Activated CD4-positive, alpha-beta T cell treated with anti-CD3 and anti-CD28 coated beads for 36 hours (primary cell): ENCODE measurements around the gene RNF166. TPM values are rescaled to one million over a fixed set of nuclear protein-coding genes. Genes with fewer than 3 reads are reported as not detected.

Source experiments
- ATAC-seq: fragments of 200-7000 bp; cut with Tn5 transposase; one replicate; pipeline ENCODE4 v1.10.0; 2021; ENCODE audit warnings: mild to moderate bottlenecking, moderate library complexity
- CTCF ChIA-PET: fragments of 350-600 bp; sonication (Branson Sonifier 250); formaldehyde crosslinking; loops from one replicate; lab custom pipeline; 2021; ENCODE audit warnings: antibody characterized with exemption; lab: Charles Lee
- POLR2A ChIA-PET: fragments of 350-600 bp; sonication (Branson Sonifier 250); formaldehyde crosslinking; loops from one replicate; lab custom pipeline; 2021; ENCODE audit warnings: antibody characterized with exemption, inconsistent platforms; lab: Charles Lee
- DNase-seq: peaks from one replicate; pipeline ENCODE4 v3.0.0-alpha.2; 2020
- H3K27ac Mint-ChIP-seq: one replicate; pipeline ENCODE4 v1.8.0; 2021; ENCODE audit warnings: mixed read lengths
- H3K27me3 Mint-ChIP-seq: one replicate; pipeline ENCODE4 v1.8.0; 2021; ENCODE audit warnings: mixed read lengths
- H3K36me3 Mint-ChIP-seq: one replicate; pipeline ENCODE4 v1.8.0; 2021; ENCODE audit warnings: low read depth, mixed read lengths
- H3K4me1 Mint-ChIP-seq: one replicate; pipeline ENCODE4 v1.8.0; 2021; ENCODE audit warnings: mixed read lengths
- H3K4me3 Mint-ChIP-seq: one replicate; pipeline ENCODE4 v1.8.0; 2021; ENCODE audit warnings: mild to moderate bottlenecking, moderate library complexity, mixed read lengths
- H3K9me3 Mint-ChIP-seq: one replicate; pipeline ENCODE4 v1.8.0; 2021; ENCODE audit warnings: low read depth, mixed read lengths
- intact Hi-C, 2 experiments: fragments of 100-400 bp; cut with DNase I in 1 of 2; cut with micrococcal nuclease in 1 of 2; formaldehyde crosslinking; loops; one replicate each; pipeline versions ENCODE4 v1.14.2 to v1.15.1; 2022 to 2024; cut with DNase I, micrococcal nuclease
- total RNA-seq, 2 experiments: library from RNA; stranded (reverse); gene quantifications; one replicate each; pipeline ENCODE4 v1.2.3, GENCODE V29; 2021

The RNF166 gene
- total RNA-seq, 2 experiments from 2014 or later: 44.0 to 49.7 TPM

DNA sequence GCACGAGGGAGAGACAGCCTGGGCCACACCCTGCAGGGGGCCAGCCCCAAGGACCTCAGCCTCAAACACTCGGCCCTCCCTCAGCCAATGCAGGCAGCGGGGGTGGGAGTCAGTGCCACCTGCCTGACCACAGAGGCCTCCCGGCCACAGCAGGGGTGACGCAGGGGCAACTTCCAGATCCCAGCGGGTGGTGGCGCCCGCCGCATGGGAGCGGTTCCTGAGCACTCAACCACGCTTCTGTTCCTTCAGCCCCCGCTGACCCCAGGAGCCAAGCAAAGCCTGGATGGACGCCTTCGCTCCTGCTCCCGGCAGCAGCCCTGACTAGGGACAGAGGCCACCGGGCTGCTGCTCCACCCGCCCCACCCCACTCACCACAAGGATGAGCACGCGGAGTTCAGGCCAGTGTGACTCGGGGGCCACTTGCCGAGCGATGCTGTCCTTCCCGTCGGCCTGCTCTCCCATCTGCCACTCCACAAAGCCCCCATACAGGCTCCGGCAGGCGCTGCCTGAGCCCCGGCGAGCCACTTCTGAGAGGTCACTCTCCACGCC, 50.4 kb downstream of the RNF166 start:
- no peaks in the 10 kb centered on the region for H3K9me3 Mint-ChIP-seq
- H3K27ac Mint-ChIP-seq: no peak overlapping the region
- ChIA-PET POLR2A (interaction anchor here (0.6 kb wide), 1 partner anchor 15 kb away, joined by 5 read pairs; no protein-coding TSS in a partner anchor), CTCF (no interaction called here)
- ATAC-seq (no peak), DNase-seq (no peak)
- peaks cover 13% of the 10 kb centered on the region for H3K36me3 Mint-ChIP-seq
- H3K4me3 Mint-ChIP-seq: no peak overlapping the region
- peaks cover 7% of the 10 kb centered on the region for H3K4me1 Mint-ChIP-seq
- H3K27me3 Mint-ChIP-seq: no peaks in the 10 kb centered on the region
- intact Hi-C loops: no loop called here

DNA sequence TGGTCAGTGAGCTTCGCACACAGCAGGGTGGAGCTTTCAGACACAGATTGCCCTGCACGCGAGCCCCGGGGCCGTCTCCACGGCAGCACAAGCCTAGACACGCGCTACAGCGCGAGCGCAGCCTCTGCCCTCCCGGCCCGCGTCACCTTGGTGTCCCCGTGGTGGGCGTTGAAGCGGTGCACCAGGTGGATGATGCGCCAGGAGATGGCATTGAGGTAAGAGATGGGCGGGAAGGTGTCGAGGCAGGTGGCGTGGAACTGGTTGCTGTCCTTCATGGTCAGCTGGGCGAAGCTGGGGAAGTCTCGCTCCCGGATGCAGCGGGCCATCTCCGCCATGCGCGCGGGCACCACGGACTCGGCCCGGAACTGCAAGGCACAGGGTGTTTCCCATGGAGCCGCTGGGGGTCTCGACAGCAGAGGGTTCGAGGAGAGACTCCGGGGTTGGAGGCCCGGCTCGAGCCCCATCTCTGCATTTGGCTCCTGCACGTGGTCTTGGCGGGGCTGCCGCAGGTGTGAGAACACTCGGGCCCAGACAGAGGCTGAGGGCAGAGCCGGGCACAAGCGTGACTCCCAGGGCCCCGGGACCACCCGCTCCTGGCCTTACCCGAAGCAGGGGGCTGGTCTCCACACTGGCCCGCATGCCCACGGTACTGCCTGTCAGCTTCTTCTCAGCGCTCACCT, 51.0 kb downstream of the RNF166 start:
- POLR2A ChIA-PET: interaction anchor here (0.6 kb wide), 1 partner anchor 16 kb away, joined by 5 read pairs; no protein-coding TSS in a partner anchor
- Mint-ChIP-seq H3K9me3 (no peaks in the 10 kb centered on the region), H3K27ac (peak overlapping the region; percentile 37), H3K36me3 (peaks cover 13% of the 10 kb centered on the region), H3K4me3 (no peak overlapping the region), H3K27me3 (no peaks in the 10 kb centered on the region), H3K4me1 (peaks cover 8% of the 10 kb centered on the region)
- intact Hi-C loops: no loop called here
- DNase-seq (no peak), ATAC-seq (no peak)
- CTCF ChIA-PET: no interaction called here

DNA sequence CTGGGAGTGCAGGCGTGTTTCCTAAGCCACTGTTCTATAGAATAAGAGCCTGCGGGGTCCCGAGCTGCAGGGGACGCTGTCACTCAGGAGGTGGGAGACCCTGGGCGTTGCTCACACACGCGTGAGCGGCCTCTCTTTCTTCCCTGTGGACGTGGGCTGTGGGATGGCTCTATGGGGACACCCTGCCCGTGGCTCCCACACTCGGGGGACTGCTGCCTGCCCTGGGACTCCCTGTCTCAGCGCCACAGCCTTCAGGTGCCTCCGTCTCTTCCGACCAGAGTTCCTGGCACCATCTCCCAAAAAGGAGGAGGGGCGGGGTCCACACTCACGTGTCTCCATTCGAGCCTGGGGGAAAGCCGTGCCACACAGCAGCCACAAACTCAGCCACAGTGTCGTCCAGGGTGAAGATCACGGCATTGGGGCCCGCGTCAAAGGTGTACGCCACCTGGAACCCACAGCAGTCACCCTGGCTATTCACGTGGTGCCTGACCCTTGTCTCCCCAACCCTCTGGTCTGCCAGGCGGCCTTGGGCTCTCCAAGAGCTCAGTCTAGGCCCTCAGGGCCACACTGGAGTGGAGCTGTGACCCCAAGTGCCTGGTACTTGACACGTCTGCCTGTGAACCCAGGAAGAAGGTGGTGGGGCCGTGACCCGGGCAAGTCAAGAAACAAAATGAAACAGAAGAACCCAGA, 51.7 kb downstream of the RNF166 start:
- no peak for DNase-seq
- Mint-ChIP-seq H3K4me1 (peaks cover 10% of the 10 kb centered on the region), H3K4me3 (no peak overlapping the region), H3K27me3 (no peaks in the 10 kb centered on the region), H3K27ac (peak overlapping the region; percentile 37), H3K36me3 (peaks cover 14% of the 10 kb centered on the region), H3K9me3 (no peaks in the 10 kb centered on the region)
- intact Hi-C loops: no loop called here
- ATAC-seq: no peak
- CTCF ChIA-PET: no interaction called here
- POLR2A ChIA-PET: no interaction called here

DNA sequence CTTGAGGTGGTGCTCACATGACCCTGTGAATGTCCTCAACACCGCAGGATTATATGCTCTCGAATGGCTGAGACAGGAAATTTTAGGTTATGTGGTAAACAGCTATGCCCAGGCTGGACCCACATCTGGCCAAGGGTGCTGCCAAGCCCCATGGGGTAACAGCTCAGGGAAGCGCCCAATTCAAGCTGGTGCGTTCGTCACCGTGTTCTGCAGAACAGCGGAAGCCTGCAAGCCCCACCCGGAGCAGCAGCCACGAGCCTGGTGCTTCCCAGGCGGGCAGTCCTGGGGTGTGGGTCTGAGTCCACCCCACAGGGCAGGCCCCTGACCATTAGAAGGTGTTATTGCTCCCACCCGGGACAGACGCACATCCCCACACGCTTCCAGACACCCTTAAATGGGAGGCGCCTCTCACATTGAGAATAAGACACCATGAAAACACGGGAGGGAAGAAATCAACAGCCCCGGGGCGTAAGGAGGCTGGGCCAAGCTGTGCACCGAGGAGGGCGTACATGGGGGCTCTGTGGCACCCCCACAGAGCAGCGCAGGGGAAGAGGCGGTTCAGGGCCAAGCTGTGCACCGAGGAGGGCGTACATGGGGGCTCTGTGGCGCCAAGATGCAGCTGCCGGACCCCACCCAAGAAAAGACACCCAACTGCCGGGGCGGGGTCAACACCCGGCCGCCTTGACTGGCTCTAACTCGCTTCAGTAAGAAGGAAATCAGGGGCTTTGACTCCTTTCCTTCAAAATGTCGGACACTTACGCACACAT, 52.4 kb downstream of the RNF166 start:
- Mint-ChIP-seq H3K4me3 (no peak overlapping the region), H3K4me1 (peaks cover 15% of the 10 kb centered on the region), H3K27me3 (no peaks in the 10 kb centered on the region), H3K36me3 (peaks cover 19% of the 10 kb centered on the region), H3K27ac (no peak overlapping the region), H3K9me3 (no peaks in the 10 kb centered on the region)
- ChIA-PET POLR2A (no interaction called here), CTCF (no interaction called here)
- no peak for DNase-seq
- intact Hi-C loops: no loop called here
- no peak for ATAC-seq

DNA sequence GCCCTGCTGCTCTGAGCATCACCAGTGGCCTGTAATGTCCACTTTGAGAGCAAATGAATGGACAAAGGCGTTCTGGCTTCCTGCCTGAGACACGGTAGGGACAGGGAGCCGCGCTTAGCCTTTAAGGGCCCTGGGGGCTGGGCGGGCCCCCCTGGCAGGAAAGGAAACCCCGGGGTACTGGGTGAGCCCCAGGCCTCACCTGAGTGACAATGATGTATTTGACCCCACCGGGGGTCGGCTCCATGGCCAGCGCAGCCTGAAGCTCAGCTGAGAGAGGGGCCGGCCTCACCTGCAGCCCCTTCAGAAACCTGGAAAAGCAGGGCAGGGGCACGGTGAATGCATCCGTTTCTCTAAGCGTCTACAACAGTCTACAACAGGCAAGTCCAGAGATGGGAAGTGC, 53.1 kb downstream of the RNF166 start:
- intact Hi-C loops: no loop called here
- H3K9me3 Mint-ChIP-seq: no peaks in the 10 kb centered on the region
- no peaks in the 10 kb centered on the region for H3K27me3 Mint-ChIP-seq
- ChIA-PET POLR2A (no interaction called here), CTCF (no interaction called here)
- H3K4me1 Mint-ChIP-seq: peaks cover 15% of the 10 kb centered on the region
- ATAC-seq (no peak), DNase-seq (no peak)
- no peak overlapping the region for H3K4me3 Mint-ChIP-seq
- peaks cover 18% of the 10 kb centered on the region for H3K36me3 Mint-ChIP-seq
- H3K27ac Mint-ChIP-seq: no peak overlapping the region

DNA sequence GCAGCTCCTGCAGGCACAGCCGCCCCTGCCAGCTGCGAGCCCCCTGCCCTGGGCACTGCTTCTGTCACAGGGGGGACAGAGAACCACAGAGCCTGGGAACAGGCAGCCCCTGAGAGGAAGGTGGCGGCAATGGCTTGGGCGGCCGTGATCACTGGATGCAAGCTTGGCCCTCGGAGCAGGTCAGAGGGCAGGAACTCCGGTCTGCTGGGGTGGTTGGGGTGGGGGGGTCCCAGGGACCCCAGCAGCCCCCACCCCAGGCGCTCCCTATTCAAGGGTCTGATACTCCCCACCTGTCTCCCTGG, 53.5 kb downstream of the RNF166 start:
- H3K27me3 Mint-ChIP-seq: no peaks in the 10 kb centered on the region
- H3K36me3 Mint-ChIP-seq: peaks cover 18% of the 10 kb centered on the region
- ATAC-seq (no peak), DNase-seq (no peak)
- ChIA-PET POLR2A (no interaction called here), CTCF (no interaction called here)
- peaks cover 15% of the 10 kb centered on the region for H3K4me1 Mint-ChIP-seq
- H3K4me3 Mint-ChIP-seq: no peak overlapping the region
- no peaks in the 10 kb centered on the region for H3K9me3 Mint-ChIP-seq
- intact Hi-C loops: no loop called here
- H3K27ac Mint-ChIP-seq: no peak overlapping the region

DNA sequence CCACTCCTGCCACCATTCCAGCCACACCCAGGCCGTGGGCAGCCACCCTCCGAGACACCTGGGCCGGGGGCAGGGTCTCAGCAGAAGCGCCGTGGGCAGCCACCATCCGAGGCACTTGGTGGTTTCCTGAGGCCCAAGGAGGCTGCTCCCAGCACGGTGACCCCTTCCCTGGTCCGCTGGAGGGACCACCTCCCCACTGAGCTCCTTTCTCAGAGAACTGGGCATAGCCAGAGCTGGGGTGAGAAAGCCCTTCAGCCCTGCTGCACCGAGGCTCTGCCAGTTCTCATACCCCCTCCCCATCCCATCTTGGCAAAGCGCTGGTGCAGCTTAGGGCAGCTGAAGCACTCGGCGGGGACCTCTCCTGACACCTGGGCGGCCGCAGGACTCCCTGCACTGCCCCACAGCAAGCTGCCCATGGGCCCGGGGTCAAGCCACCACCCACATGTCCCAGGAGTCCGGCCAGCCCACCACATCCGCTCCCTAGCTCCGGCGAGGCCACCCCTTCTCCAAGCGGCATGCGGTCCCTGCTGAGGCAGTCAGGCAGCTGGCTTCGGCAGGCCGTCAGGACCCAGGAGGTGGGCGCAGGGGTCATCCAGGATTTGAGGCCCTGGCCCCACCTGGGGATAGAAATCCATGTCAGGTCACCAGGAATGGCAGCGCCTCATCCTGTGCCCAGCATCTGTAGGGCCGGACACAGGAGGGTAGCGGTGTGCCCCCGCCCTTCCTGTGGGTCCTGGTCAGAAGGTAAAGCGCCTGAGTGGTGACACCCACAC, 54.0 kb downstream of the RNF166 start:
- ATAC-seq: no peak
- CTCF ChIA-PET: interaction anchor here (0.7 kb wide), 1 partner anchor 18 kb away, joined by 3 read pairs; no protein-coding TSS in a partner anchor
- intact Hi-C loops: loop anchor here (1.0 to 2.0 kb wide), 17 partner anchors 11 to 541 kb away; partner anchors contain the start of genes MVD (in 2 of the 2), ZFPM1 (in 2 of the 2), CDT1 (in 1 of the 2) and CTU2 (in 1 of the 2)
- peaks cover 18% of the 10 kb centered on the region for H3K36me3 Mint-ChIP-seq
- H3K4me1 Mint-ChIP-seq: peaks cover 15% of the 10 kb centered on the region
- H3K4me3 Mint-ChIP-seq: no peak overlapping the region
- H3K9me3 Mint-ChIP-seq: no peaks in the 10 kb centered on the region
- no peak for DNase-seq
- POLR2A ChIA-PET: no interaction called here
- H3K27ac Mint-ChIP-seq: peak overlapping the region; percentile 93
- no peaks in the 10 kb centered on the region for H3K27me3 Mint-ChIP-seq

DNA sequence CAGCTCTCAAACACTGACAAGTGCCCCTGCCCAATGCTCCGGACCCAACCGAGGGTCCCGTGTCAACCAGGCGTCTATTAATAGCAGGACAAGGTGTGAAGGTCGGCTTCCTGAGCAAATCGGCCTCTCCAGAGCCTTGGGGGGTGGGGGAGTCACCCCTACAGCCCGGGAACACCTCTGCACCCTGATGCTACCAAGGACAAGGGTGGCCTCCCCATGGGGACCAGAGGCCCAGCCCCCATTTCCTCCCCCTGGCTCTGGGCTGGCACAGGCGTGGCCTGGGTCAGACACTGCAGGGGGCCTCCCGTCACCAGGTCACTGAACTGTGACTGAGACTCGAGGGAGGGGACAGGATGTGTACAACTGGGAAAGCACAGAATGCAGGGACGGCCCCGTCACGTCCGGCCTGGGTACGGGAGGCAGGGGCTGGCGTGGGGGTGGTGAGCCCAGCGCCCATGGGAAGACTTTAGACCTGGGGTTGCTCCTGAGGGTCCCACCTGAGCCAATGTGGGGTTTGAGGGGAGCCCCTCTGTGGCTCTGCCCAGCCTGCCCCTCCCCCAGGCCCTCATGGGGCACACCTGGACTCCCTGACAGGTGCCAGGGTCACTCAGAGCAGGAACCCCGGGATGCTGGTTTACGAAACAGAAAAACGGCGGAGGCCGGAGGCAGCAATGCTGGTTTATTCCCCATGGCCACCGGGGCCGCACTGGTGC, 54.8 kb downstream of the RNF166 start:
- H3K27me3 Mint-ChIP-seq: no peaks in the 10 kb centered on the region
- H3K27ac Mint-ChIP-seq: peak overlapping the region; percentile 93
- intact Hi-C loops: loop anchor here (1.0 to 2.0 kb wide), 17 partner anchors 12 to 542 kb away; partner anchors contain the start of genes MVD (in 2 of the 2), ZFPM1 (in 2 of the 2), CDT1 (in 1 of the 2) and CTU2 (in 1 of the 2)
- H3K4me1 Mint-ChIP-seq: peaks cover 15% of the 10 kb centered on the region
- no peaks in the 10 kb centered on the region for H3K9me3 Mint-ChIP-seq
- DNase-seq (peak; percentile 92), ATAC-seq (peak; percentile 92)
- peak overlapping the region; percentile 85 for H3K4me3 Mint-ChIP-seq
- peaks cover 18% of the 10 kb centered on the region for H3K36me3 Mint-ChIP-seq
- ChIA-PET POLR2A (no interaction called here), CTCF (no interaction called here)

DNA sequence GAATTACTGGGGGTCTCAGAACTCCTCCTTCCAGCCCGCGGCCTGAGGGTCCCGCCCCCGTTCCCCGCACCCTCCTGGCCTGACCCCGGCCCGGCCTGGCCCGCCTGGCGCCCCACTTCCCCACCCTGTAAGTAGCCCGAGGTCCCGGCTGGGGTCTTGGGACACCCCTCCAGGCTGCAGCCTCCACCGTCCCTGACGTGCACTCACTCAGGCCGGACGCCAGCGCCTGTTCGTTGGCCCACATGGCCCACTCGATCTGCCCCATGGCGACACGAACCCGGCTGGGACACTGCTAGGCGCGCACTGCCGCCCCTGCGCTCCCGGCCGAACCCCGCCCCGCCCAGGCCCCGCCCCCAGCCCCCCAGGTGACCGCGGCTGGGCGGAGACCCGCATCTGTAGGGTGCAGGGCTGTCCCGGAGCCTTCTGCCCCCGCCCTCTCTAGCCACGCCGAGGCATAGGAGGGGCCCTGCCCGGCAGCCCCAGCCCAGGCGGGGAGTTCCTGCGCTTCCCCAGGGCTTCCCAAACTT, 55.4 kb downstream of the RNF166 start, which contains the start of gene CYBA:
Gene CYBA (minus strand): TSS at position 305 of the 527 bp plus-strand sequence. CDS start 40 bp downstream, at position 265.
- ATAC-seq (peak; percentile 87), DNase-seq (peak; percentile 92)
- POLR2A ChIA-PET: no interaction called here
- CTCF ChIA-PET: no interaction called here
- H3K4me1 Mint-ChIP-seq: peaks cover 15% of the 10 kb centered on the region
- H3K36me3 Mint-ChIP-seq: peaks cover 18% of the 10 kb centered on the region
- H3K27ac Mint-ChIP-seq: peak within 1 kb of the TSS; percentile 93
- no peaks in the 10 kb centered on the region for H3K27me3 Mint-ChIP-seq
- H3K4me3 Mint-ChIP-seq: peak within 1 kb of the TSS; percentile 85
- intact Hi-C loops: loop anchor here (1.0 to 2.0 kb wide), 17 partner anchors 12 to 542 kb away; partner anchors contain the start of genes MVD (in 2 of the 2), ZFPM1 (in 2 of the 2), CDT1 (in 1 of the 2) and CTU2 (in 1 of the 2)
- no peaks in the 10 kb centered on the region for H3K9me3 Mint-ChIP-seq
